GM12865 (cell line): Measurements from ENCODE around the gene ACOT7.

Experiments
- DNase-seq: peaks from one replicate; pipeline ENCODE4 v3.0.0; 2010; ENCODE audit warnings: low read depth
- H3K4me3 ChIP-seq: 2 replicates; pipeline ENCODE4 v1.5.1; 2011; ENCODE audit warnings: mild to moderate bottlenecking, low read depth, low read length, control low read depth
- CTCF ChIP-seq: IDR thresholded peaks from 2 replicates; pipeline ENCODE4 v1.5.1; 2011; ENCODE audit warnings: low read length, control low read depth, low read depth, inconsistent platforms; ENCODE audit not compliant: insufficient read depth; ENCODE audit errors: missing control alignments

The ACOT7 gene

GRCh38 chr1:6317098-6317760 lies 76.3 kb downstream of the ACOT7 start:
- TF ChIP-seq CTCF: no peak
- H3K4me3 ChIP-seq: no peak overlapping the region
- no peak for DNase-seq

GRCh38 chr1:6316240-6317097 lies 77.1 kb downstream of the ACOT7 start:
- no peak overlapping the region for H3K4me3 ChIP-seq
- TF ChIP-seq CTCF: no peak
- DNase-seq: no peak

GRCh38 chr1:6314503-6314902 lies 79.1 kb downstream of the ACOT7 start:
- no peak for TF ChIP-seq CTCF
- DNase-seq: no peak
- no peak overlapping the region for H3K4me3 ChIP-seq

- no peak for DNase-seq
- no peak for TF ChIP-seq CTCF
These were observed 80.0 kb downstream of the ACOT7 start for GRCh38 chr1:6313393-6314200.

GRCh38 chr1:6310116-6310848 lies 83.3 kb downstream of the ACOT7 start:
- TF ChIP-seq CTCF: no peak
- DNase-seq: no peak
- no peak overlapping the region for H3K4me3 ChIP-seq

More at GRCh38 chr1:6313393-6314200, 80.0 kb downstream of the ACOT7 start:
- no peak overlapping the region for H3K4me3 ChIP-seq

- no peak for DNase-seq
- H3K4me3 ChIP-seq: no peak overlapping the region
- no peak for TF ChIP-seq CTCF
These were observed 84.0 kb downstream of the ACOT7 start for GRCh38 chr1:6309564-6309963.
